Stimulated activated CD8-positive, alpha-beta memory T cell treated with anti-CD3 and anti-CD28 coated beads, Interleukin-2, amount 100 ng/mL, for 48 hours (primary cell): Measurements from ENCODE around the gene UFM1.
"Not testable (repeated sequence)": the region's sequence is repeated elsewhere in the genome, so short reads cannot be mapped to it uniquely, and the experiment has no call there.

Experiments
- DNase-seq, 2 donors: peaks; one replicate each; pipeline ENCODE4 v3.0.0-alpha.2; 2020; ENCODE audit warnings: low read depth in 2 of 2

UFM1 gene

GRCh38 chr13:38365661-38366060 is 16.0 kb downstream of the UFM1 start:
- no peak for DNase-seq

GRCh38 chr13:38366954-38367645 is 17.4 kb downstream of the UFM1 start:
- no peak for DNase-seq

- DNase-seq = no peak
Observed at GRCh38 chr13:38369058-38369457, 19.4 kb downstream of the UFM1 start.

- not testable (repeated sequence) for DNase-seq
Observed at GRCh38 chr13:38370096-38370495, 20.4 kb downstream of the UFM1 start.

GRCh38 chr13:38372820-38373383 is 23.3 kb downstream of the UFM1 start:
- no peak for DNase-seq

GRCh38 chr13:38376546-38376945 is 26.9 kb downstream of the UFM1 start:
- DNase-seq = no peak

GRCh38 chr13:38381890-38382289 is 32.2 kb downstream of the UFM1 start:
- no peak for DNase-seq

- no peak for DNase-seq
Observed at GRCh38 chr13:38382946-38383345, 33.3 kb downstream of the UFM1 start.

GRCh38 chr13:38384171-38384570 is 34.5 kb downstream of the UFM1 start:
- DNase-seq = no peak

- DNase-seq = no peak
Observed at GRCh38 chr13:38385153-38385891, 35.7 kb downstream of the UFM1 start.

GRCh38 chr13:38386421-38386820 is 36.8 kb downstream of the UFM1 start:
- DNase-seq = no peak

GRCh38 chr13:38391341-38391740 is 41.7 kb downstream of the UFM1 start:
- no peak for DNase-seq

- no peak for DNase-seq
Observed at GRCh38 chr13:38394777-38395496, 45.3 kb downstream of the UFM1 start.

- DNase-seq = no peak
Observed at GRCh38 chr13:38395497-38395788, 45.8 kb downstream of the UFM1 start.

- DNase-seq = no peak
Observed at GRCh38 chr13:38398711-38399493, 49.3 kb downstream of the UFM1 start.

GRCh38 chr13:38399535-38399934 is 49.9 kb downstream of the UFM1 start:
- DNase-seq = no peak

GRCh38 chr13:38401276-38401675 is 51.6 kb downstream of the UFM1 start:
- DNase-seq = no peak

- no peak for DNase-seq
Observed at GRCh38 chr13:38405216-38405615, 55.6 kb downstream of the UFM1 start.

- no peak for DNase-seq
Observed at GRCh38 chr13:38409771-38410170, 60.1 kb downstream of the UFM1 start.

GRCh38 chr13:38412266-38412665 is 62.6 kb downstream of the UFM1 start:
- no peak for DNase-seq
